ENCODE results near the gene MAD1L1.

MAD1L1 gene

GRCh38 chr7:1951159-1951536 is 281.6 kb downstream of the MAD1L1 start:
- Histone ChIP-seq H3K9me3 (ENCODE audit: control insufficient read depth, insufficient read depth, low read length) (no peaks in the 10 kb centered on the region), H3K36me3 (ENCODE audit: insufficient read depth, low read length) (no peaks in the 10 kb centered on the region), H3K4me1 (ENCODE audit: insufficient read depth, low read length) (no peaks in the 10 kb centered on the region), H3K9ac (ENCODE audit: low read depth, low read length) (no peak overlapping the region)

GRCh38 chr7:1950452-1951158 is 282.1 kb downstream of the MAD1L1 start:
- Histone ChIP-seq H3K9ac (ENCODE audit: low read depth, low read length) (no peak overlapping the region), H3K36me3 (ENCODE audit: insufficient read depth, low read length) (no peaks in the 10 kb centered on the region), H3K9me3 (ENCODE audit: control insufficient read depth, insufficient read depth, low read length) (no peaks in the 10 kb centered on the region), H3K4me1 (ENCODE audit: insufficient read depth, low read length) (no peaks in the 10 kb centered on the region)

GRCh38 chr7:1950066-1950451 is 282.7 kb downstream of the MAD1L1 start:
- Histone ChIP-seq H3K36me3 (ENCODE audit: insufficient read depth, low read length) (no peaks in the 10 kb centered on the region), H3K9me3 (ENCODE audit: control insufficient read depth, insufficient read depth, low read length) (no peaks in the 10 kb centered on the region), H3K4me1 (ENCODE audit: insufficient read depth, low read length) (no peaks in the 10 kb centered on the region), H3K9ac (ENCODE audit: low read depth, low read length) (no peak overlapping the region)

GRCh38 chr7:1949681-1950055 is 283.1 kb downstream of the MAD1L1 start:
- Histone ChIP-seq H3K9ac (ENCODE audit: low read depth, low read length) (no peak overlapping the region), H3K4me1 (ENCODE audit: insufficient read depth, low read length) (no peaks in the 10 kb centered on the region), H3K36me3 (ENCODE audit: insufficient read depth, low read length) (no peaks in the 10 kb centered on the region), H3K9me3 (ENCODE audit: control insufficient read depth, insufficient read depth, low read length) (no peaks in the 10 kb centered on the region)

GRCh38 chr7:1948887-1949680 is 283.7 kb downstream of the MAD1L1 start:
- Histone ChIP-seq H3K9me3 (ENCODE audit: control insufficient read depth, insufficient read depth, low read length) (no peaks in the 10 kb centered on the region), H3K4me1 (ENCODE audit: insufficient read depth, low read length) (no peaks in the 10 kb centered on the region), H3K9ac (ENCODE audit: low read depth, low read length) (no peak overlapping the region), H3K36me3 (ENCODE audit: insufficient read depth, low read length) (no peaks in the 10 kb centered on the region)

GRCh38 chr7:1948301-1948796 is 284.4 kb downstream of the MAD1L1 start:
- Histone ChIP-seq H3K9me3 (ENCODE audit: control insufficient read depth, insufficient read depth, low read length) (no peaks in the 10 kb centered on the region), H3K36me3 (ENCODE audit: insufficient read depth, low read length) (no peaks in the 10 kb centered on the region), H3K4me1 (ENCODE audit: insufficient read depth, low read length) (no peaks in the 10 kb centered on the region), H3K9ac (ENCODE audit: low read depth, low read length) (no peak overlapping the region)

GRCh38 chr7:1947586-1948217 is 285.0 kb downstream of the MAD1L1 start:
- H3K4me1 ChIP-seq (ENCODE audit: insufficient read depth, low read length), result 0 out of 2 replicates have a peak, but pooled peaks cover 3% of the 10 kb centered on the region
- no peak overlapping the region for H3K9ac ChIP-seq (ENCODE audit: low read depth, low read length)
- no peaks in the 10 kb centered on the region for H3K9me3 ChIP-seq (ENCODE audit: control insufficient read depth, insufficient read depth, low read length)
- no peaks in the 10 kb centered on the region for H3K36me3 ChIP-seq (ENCODE audit: insufficient read depth, low read length)

GRCh38 chr7:1946773-1947450 is 285.8 kb downstream of the MAD1L1 start:
- Histone ChIP-seq H3K9ac (ENCODE audit: low read depth, low read length) (no peak overlapping the region), H3K4me1 (ENCODE audit: insufficient read depth, low read length) (peaks cover 5% of the 10 kb centered on the region; the same call in 1 of the 2 replicates), H3K9me3 (ENCODE audit: control insufficient read depth, insufficient read depth, low read length) (no peaks in the 10 kb centered on the region), H3K36me3 (ENCODE audit: insufficient read depth, low read length) (no peaks in the 10 kb centered on the region)

- H3K9me3 ChIP-seq (ENCODE audit: control insufficient read depth, insufficient read depth, low read length), result no peaks in the 10 kb centered on the region
- no peak overlapping the region for H3K9ac ChIP-seq (ENCODE audit: low read depth, low read length)
- peaks cover 5% of the 10 kb centered on the region; the same call in 1 of the 2 replicates for H3K4me1 ChIP-seq (ENCODE audit: insufficient read depth, low read length)
- H3K36me3 ChIP-seq (ENCODE audit: insufficient read depth, low read length), result no peaks in the 10 kb centered on the region
Observed at GRCh38 chr7:1946025-1946772, 286.5 kb downstream of the MAD1L1 start.

- Histone ChIP-seq H3K9ac (ENCODE audit: low read depth, low read length) (no peak overlapping the region), H3K4me1 (ENCODE audit: insufficient read depth, low read length) (peaks cover 5% of the 10 kb centered on the region; the same call in 1 of the 2 replicates), H3K9me3 (ENCODE audit: control insufficient read depth, insufficient read depth, low read length) (no peaks in the 10 kb centered on the region), H3K36me3 (ENCODE audit: insufficient read depth, low read length) (no peaks in the 10 kb centered on the region)
Observed at GRCh38 chr7:1945558-1945957, 287.2 kb downstream of the MAD1L1 start.

GRCh38 chr7:1944619-1945210 is 288.0 kb downstream of the MAD1L1 start:
- Histone ChIP-seq H3K9ac (ENCODE audit: low read depth, low read length) (no peak overlapping the region), H3K4me1 (ENCODE audit: insufficient read depth, low read length) (peaks cover 5% of the 10 kb centered on the region; the same call in 1 of the 2 replicates), H3K36me3 (ENCODE audit: insufficient read depth, low read length) (no peaks in the 10 kb centered on the region), H3K9me3 (ENCODE audit: control insufficient read depth, insufficient read depth, low read length) (no peaks in the 10 kb centered on the region)

- peaks cover 5% of the 10 kb centered on the region; the same call in 1 of the 2 replicates for H3K4me1 ChIP-seq (ENCODE audit: insufficient read depth, low read length)
Observed at GRCh38 chr7:1943933-1944618, 288.7 kb downstream of the MAD1L1 start.

GRCh38 chr7:1943326-1943725 is 289.4 kb downstream of the MAD1L1 start:
- Histone ChIP-seq H3K9ac (ENCODE audit: low read depth, low read length) (no peak overlapping the region), H3K9me3 (ENCODE audit: control insufficient read depth, insufficient read depth, low read length) (no peaks in the 10 kb centered on the region), H3K36me3 (ENCODE audit: insufficient read depth, low read length) (no peaks in the 10 kb centered on the region; the same call in 1 of the 2 replicates), H3K4me1 (ENCODE audit: insufficient read depth, low read length) (peaks cover 5% of the 10 kb centered on the region; the same call in 1 of the 2 replicates)

More at GRCh38 chr7:1943933-1944618, 288.7 kb downstream of the MAD1L1 start:
- H3K36me3 ChIP-seq (ENCODE audit: insufficient read depth, low read length), result no peaks in the 10 kb centered on the region
- no peaks in the 10 kb centered on the region for H3K9me3 ChIP-seq (ENCODE audit: control insufficient read depth, insufficient read depth, low read length)
- H3K9ac ChIP-seq (ENCODE audit: low read depth, low read length), result no peak overlapping the region

All from ES-I3 (cell line).